Tibial nerve (tissue), 4 donors: Measurements from ENCODE around the gene PTH1R.

ENCODE experiments used
- EP300 ChIP-seq, 2 donors: sonication (generic); formaldehyde crosslinking; IDR thresholded peaks; one replicate each; pipeline ENCODE4 v1.6.1; 2017; ENCODE audit warnings: antibody characterized with exemption in 2 of 2, mild to moderate bottlenecking in 1 of 2
- POLR2A ChIP-seq, 2 donors: fragments of 450-650 bp; IDR thresholded peaks; one replicate each; pipeline ENCODE4 v1.6.1; 2017; ENCODE audit warnings: antibody characterized with exemption in 2 of 2, mild to moderate bottlenecking in 2 of 2, moderate library complexity in 2 of 2
- TF ChIP-seq, protein P1 (sequence below), 5 experiments: fragments of 200-600 bp in 3 of 5; fragments of 450-650 bp in 2 of 5; sonication (generic) in 3 of 5; IDR thresholded peaks; one replicate each; pipeline ENCODE4 v1.5.1; 2016 to 2019; ENCODE audit warnings: antibody characterized with exemption in 5 of 5, mild to moderate bottlenecking in 3 of 5, moderate library complexity in 2 of 5

GRCh38 chr3:46902188-46902631 lies 24.7 kb downstream of the PTH1R start:
- TF ChIP-seq, protein P1, sequence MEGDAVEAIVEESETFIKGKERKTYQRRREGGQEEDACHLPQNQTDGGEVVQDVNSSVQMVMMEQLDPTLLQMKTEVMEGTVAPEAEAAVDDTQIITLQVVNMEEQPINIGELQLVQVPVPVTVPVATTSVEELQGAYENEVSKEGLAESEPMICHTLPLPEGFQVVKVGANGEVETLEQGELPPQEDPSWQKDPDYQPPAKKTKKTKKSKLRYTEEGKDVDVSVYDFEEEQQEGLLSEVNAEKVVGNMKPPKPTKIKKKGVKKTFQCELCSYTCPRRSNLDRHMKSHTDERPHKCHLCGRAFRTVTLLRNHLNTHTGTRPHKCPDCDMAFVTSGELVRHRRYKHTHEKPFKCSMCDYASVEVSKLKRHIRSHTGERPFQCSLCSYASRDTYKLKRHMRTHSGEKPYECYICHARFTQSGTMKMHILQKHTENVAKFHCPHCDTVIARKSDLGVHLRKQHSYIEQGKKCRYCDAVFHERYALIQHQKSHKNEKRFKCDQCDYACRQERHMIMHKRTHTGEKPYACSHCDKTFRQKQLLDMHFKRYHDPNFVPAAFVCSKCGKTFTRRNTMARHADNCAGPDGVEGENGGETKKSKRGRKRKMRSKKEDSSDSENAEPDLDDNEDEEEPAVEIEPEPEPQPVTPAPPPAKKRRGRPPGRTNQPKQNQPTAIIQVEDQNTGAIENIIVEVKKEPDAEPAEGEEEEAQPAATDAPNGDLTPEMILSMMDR (IDR thresholded peaks at IDR 0.05): no peak
- TF ChIP-seq EP300 (IDR thresholded peaks at IDR 0.05) (no peak), POLR2A (IDR thresholded peaks at IDR 0.05) (no peak)
